ENCODE results near the gene DOCK1.

- no peak for TF ChIP-seq GATA3 (IDR thresholded peaks at IDR 0.05; ENCODE audit: low read depth, low read length)
- no peak for TF ChIP-seq GATA2 (IDR thresholded peaks at IDR 0.05; ENCODE audit: low read depth, low read length)
Observed at GRCh38 chr10:127313996-127314700, 408.9 kb downstream of the DOCK1 start.
